WTC11 (cell line): ENCODE measurements around the gene ZCCHC10.

Source experiments
- AFF4 ChIP-seq: sonication (generic); formaldehyde crosslinking; IDR thresholded peaks from 2 replicates; pipeline ENCODE4 v1.8.1; 2023; ENCODE audit warnings: mild to moderate bottlenecking, missing genetic modification reagents, borderline replicate concordance
- AR ChIP-seq: fragments of 250-450 bp; sonication (Bioruptor Pico); IDR thresholded peaks from 2 replicates; pipeline ENCODE4 v1.9.0; 2021; ENCODE audit warnings: mild to moderate bottlenecking
- CBFB ChIP-seq: sonication (generic); formaldehyde crosslinking; IDR thresholded peaks from 2 replicates; pipeline ENCODE4 v1.8.1; 2022; ENCODE audit warnings: mild to moderate bottlenecking, low read depth, missing genetic modification reagents
- CTCF ChIP-seq: fragments of 200-600 bp; IDR thresholded peaks from 2 replicates; pipeline ENCODE4 v1.8.0; 2022; ENCODE audit warnings: antibody characterized with exemption
- ETV6 ChIP-seq: sonication (generic); formaldehyde crosslinking; IDR thresholded peaks from 2 replicates; pipeline ENCODE4 v1.8.1; 2022; ENCODE audit warnings: mild to moderate bottlenecking, missing genetic modification reagents
- GABPB1 ChIP-seq: sonication (generic); formaldehyde crosslinking; IDR thresholded peaks from 2 replicates; pipeline ENCODE4 v1.8.1; 2023; ENCODE audit warnings: mild to moderate bottlenecking, missing genetic modification reagents
- MAX ChIP-seq: sonication (generic); formaldehyde crosslinking; IDR thresholded peaks from 2 replicates; pipeline ENCODE4 v1.8.0; 2022; ENCODE audit warnings: mild to moderate bottlenecking, missing genetic modification reagents
- MLX ChIP-seq: sonication (generic); formaldehyde crosslinking; IDR thresholded peaks from 2 replicates; pipeline ENCODE4 v1.8.1; 2023; ENCODE audit warnings: mild to moderate bottlenecking, missing genetic modification reagents, moderate library complexity
- NR1H2 ChIP-seq: sonication (generic); formaldehyde crosslinking; IDR thresholded peaks from 2 replicates; pipeline ENCODE4 v1.9.0; 2021; ENCODE audit warnings: mild to moderate bottlenecking, moderate library complexity, missing genetic modification reagents
- NR2C2 ChIP-seq: sonication (generic); formaldehyde crosslinking; IDR thresholded peaks from 2 replicates; pipeline ENCODE4 v1.8.0; 2022; ENCODE audit warnings: mild to moderate bottlenecking, missing genetic modification reagents
- SMAD3 ChIP-seq: sonication (generic); formaldehyde crosslinking; IDR thresholded peaks from 2 replicates; pipeline ENCODE4 v1.8.0; 2022; ENCODE audit warnings: missing genetic modification reagents, mild to moderate bottlenecking, borderline replicate concordance
- TCF7 ChIP-seq: sonication (generic); formaldehyde crosslinking; IDR thresholded peaks from 2 replicates; pipeline ENCODE4 v1.8.0; 2022; ENCODE audit warnings: mild to moderate bottlenecking, low read depth, missing genetic modification reagents, moderate library complexity
- USF2 ChIP-seq: sonication (generic); formaldehyde crosslinking; IDR thresholded peaks from 2 replicates; pipeline ENCODE4 v1.8.1; 2023; ENCODE audit warnings: mild to moderate bottlenecking, missing genetic modification reagents, moderate library complexity
- ZBTB21 ChIP-seq: sonication (generic); formaldehyde crosslinking; IDR thresholded peaks from 2 replicates; pipeline ENCODE4 v1.8.1; 2023; ENCODE audit warnings: mild to moderate bottlenecking, missing genetic modification reagents, borderline replicate concordance

GRCh38 chr5:132947671-132948070 is 78.7 kb downstream of the ZCCHC10 start:
- TF ChIP-seq GABPB1 (CRISPR knock-in tag) (no peak), CTCF (no peak), MLX (CRISPR knock-in tag) (no peak), ETV6 (CRISPR knock-in tag) (no peak), AR (CRISPR knock-in tag) (no peak), NR2C2 (CRISPR knock-in tag) (no peak), AFF4 (CRISPR knock-in tag) (no peak), MAX (CRISPR knock-in tag) (no peak), ZBTB21 (no peak), CBFB (CRISPR knock-in tag) (no peak), USF2 (CRISPR knock-in tag) (no peak), NR1H2 (CRISPR knock-in tag) (no peak), TCF7 (CRISPR knock-in tag) (no peak), SMAD3 (CRISPR knock-in tag) (no peak)
